ENCODE measurements around the gene TRIM64.
"Not testable (repeated sequence)": the region's sequence is repeated elsewhere in the genome, so short reads cannot be mapped to it uniquely, and the experiment has no call there.

Gene TRIM64

GRCh38 chr11:89965737-89966136, at the start of gene TRIM64:
TRIM64 (plus strand) TSS chr11:89966037; CDS start chr11:89968504, 2,467 bp downstream.
- not testable (repeated sequence) for DNase-seq

- DNase-seq = no peak
Observed at GRCh38 chr11:89922195-89922660, 43.6 kb upstream of the TRIM64 start, which contains the start of gene TRIM49D1. TRIM49D1 (minus strand) TSS chr11:89922245; CDS start chr11:89917710, 4,535 bp downstream.

- DNase-seq = not testable (repeated sequence)
Observed at GRCh38 chr11:89923764-89924163, 42.1 kb upstream of the TRIM64 start, which contains the start of gene TRIM49D2. TRIM49D2 (plus strand) TSS chr11:89924064; CDS start chr11:89926762, 2,698 bp downstream.

GRCh38 chr11:89960833-89961232, 5.0 kb upstream of the TRIM64 start:
- not testable (repeated sequence) for DNase-seq
